ENCODE results near the gene TGFBRAP1.

Gene TGFBRAP1

GRCh38 chr2:105371156-105371555, 41.6 kb upstream of the TGFBRAP1 start:
- no CpG with 5 or more reads among the region's 10 CpGs for WGBS (ENCODE audit: insufficient coverage, insufficient read length)
- DNase-seq (ENCODE audit: low read depth, low spot score) = no peak
- no peak overlapping the region for H3K27ac ChIP-seq (ENCODE audit: low read length)
- H3K36me3 ChIP-seq (ENCODE audit: control insufficient read depth, insufficient read depth, low read length) = peaks cover 9% of the 10 kb centered on the region; the same call in 1 of the 2 replicates
- no peaks in the 10 kb centered on the region for H3K9me3 ChIP-seq (ENCODE audit: control insufficient read depth, insufficient read depth, low read length)
- no peaks in the 10 kb centered on the region for H3K4me1 ChIP-seq (ENCODE audit: control insufficient read depth, insufficient read depth, low read length)
- no peak overlapping the region for H3K4me3 ChIP-seq (ENCODE audit: low read length)
- H3K27me3 ChIP-seq (ENCODE audit: control insufficient read depth, insufficient read depth, low read length) = no peaks in the 10 kb centered on the region

GRCh38 chr2:105369777-105370690, 40.5 kb upstream of the TGFBRAP1 start:
- Histone ChIP-seq H3K4me3 (ENCODE audit: low read length) (no peak overlapping the region), H3K9me3 (ENCODE audit: control insufficient read depth, insufficient read depth, low read length) (no peaks in the 10 kb centered on the region), H3K36me3 (ENCODE audit: control insufficient read depth, insufficient read depth, low read length) (peaks cover 10% of the 10 kb centered on the region; the same call in 1 of the 2 replicates), H3K27ac (ENCODE audit: low read length) (no peak overlapping the region), H3K4me1 (ENCODE audit: control insufficient read depth, insufficient read depth, low read length) (no peaks in the 10 kb centered on the region), H3K27me3 (ENCODE audit: control insufficient read depth, insufficient read depth, low read length) (no peaks in the 10 kb centered on the region)
- no CpG with 5 or more reads among the region's 30 CpGs for WGBS (ENCODE audit: insufficient coverage, insufficient read length)
- DNase-seq (ENCODE audit: low read depth, low spot score) = peak; percentile 79

- no peak overlapping the region for H3K4me3 ChIP-seq (ENCODE audit: low read length)
- no peak overlapping the region for H3K27ac ChIP-seq (ENCODE audit: low read length)
- no peaks in the 10 kb centered on the region for H3K4me1 ChIP-seq (ENCODE audit: control insufficient read depth, insufficient read depth, low read length)
- peaks cover 10% of the 10 kb centered on the region; the same call in 1 of the 2 replicates for H3K36me3 ChIP-seq (ENCODE audit: control insufficient read depth, insufficient read depth, low read length)
- WGBS (ENCODE audit: insufficient coverage, insufficient read length) = no CpG with 5 or more reads among the region's 8 CpGs
- no peak for DNase-seq (ENCODE audit: low read depth, low spot score)
- no peaks in the 10 kb centered on the region for H3K9me3 ChIP-seq (ENCODE audit: control insufficient read depth, insufficient read depth, low read length)
- no peaks in the 10 kb centered on the region for H3K27me3 ChIP-seq (ENCODE audit: control insufficient read depth, insufficient read depth, low read length)
These were observed 39.3 kb upstream of the TGFBRAP1 start for GRCh38 chr2:105368759-105369408.

GRCh38 chr2:105365206-105365605, 35.7 kb upstream of the TGFBRAP1 start:
- Histone ChIP-seq H3K4me1 (ENCODE audit: control insufficient read depth, insufficient read depth, low read length) (no peaks in the 10 kb centered on the region), H3K4me3 (ENCODE audit: low read length) (no peak overlapping the region), H3K27ac (ENCODE audit: low read length) (no peak overlapping the region), H3K36me3 (ENCODE audit: control insufficient read depth, insufficient read depth, low read length) (peaks cover 7% of the 10 kb centered on the region; the same call in 1 of the 2 replicates), H3K9me3 (ENCODE audit: control insufficient read depth, insufficient read depth, low read length) (no peaks in the 10 kb centered on the region), H3K27me3 (ENCODE audit: control insufficient read depth, insufficient read depth, low read length) (no peaks in the 10 kb centered on the region)
- WGBS (ENCODE audit: insufficient coverage, insufficient read length) = no CpG with 5 or more reads among the region's 3 CpGs
- no peak for DNase-seq (ENCODE audit: low read depth, low spot score)

- Histone ChIP-seq H3K27ac (ENCODE audit: low read length) (no peak overlapping the region), H3K4me3 (ENCODE audit: low read length) (no peak overlapping the region), H3K9me3 (ENCODE audit: control insufficient read depth, insufficient read depth, low read length) (no peaks in the 10 kb centered on the region), H3K27me3 (ENCODE audit: control insufficient read depth, insufficient read depth, low read length) (no peaks in the 10 kb centered on the region), H3K4me1 (ENCODE audit: control insufficient read depth, insufficient read depth, low read length) (no peaks in the 10 kb centered on the region), H3K36me3 (ENCODE audit: control insufficient read depth, insufficient read depth, low read length) (peaks cover 7% of the 10 kb centered on the region; the same call in 1 of the 2 replicates)
- no peak for DNase-seq (ENCODE audit: low read depth, low spot score)
- WGBS (ENCODE audit: insufficient coverage, insufficient read length) = no CpG with 5 or more reads among the region's 5 CpGs
These were observed 35.1 kb upstream of the TGFBRAP1 start for GRCh38 chr2:105364436-105365139.

- H3K4me3 ChIP-seq (ENCODE audit: low read length) = no peak overlapping the region
- no peak for DNase-seq (ENCODE audit: low read depth, low spot score)
- no CpG with 5 or more reads among the region's 15 CpGs for WGBS (ENCODE audit: insufficient coverage, insufficient read length)
- H3K4me1 ChIP-seq (ENCODE audit: control insufficient read depth, insufficient read depth, low read length) = no peaks in the 10 kb centered on the region
- no peak overlapping the region for H3K27ac ChIP-seq (ENCODE audit: low read length)
- H3K9me3 ChIP-seq (ENCODE audit: control insufficient read depth, insufficient read depth, low read length) = no peaks in the 10 kb centered on the region
- H3K27me3 ChIP-seq (ENCODE audit: control insufficient read depth, insufficient read depth, low read length) = no peaks in the 10 kb centered on the region
- H3K36me3 ChIP-seq (ENCODE audit: control insufficient read depth, insufficient read depth, low read length) = peaks cover 7% of the 10 kb centered on the region; the same call in 1 of the 2 replicates
These were observed 33.5 kb upstream of the TGFBRAP1 start for GRCh38 chr2:105362862-105363591.

GRCh38 chr2:105361102-105361889, 31.8 kb upstream of the TGFBRAP1 start:
- WGBS (ENCODE audit: insufficient coverage, insufficient read length) = no CpG with 5 or more reads among the region's 11 CpGs
- Histone ChIP-seq H3K27me3 (ENCODE audit: control insufficient read depth, insufficient read depth, low read length) (no peaks in the 10 kb centered on the region), H3K36me3 (ENCODE audit: control insufficient read depth, insufficient read depth, low read length) (peaks cover 2% of the 10 kb centered on the region; the same call in 1 of the 2 replicates), H3K4me3 (ENCODE audit: low read length) (no peak overlapping the region), H3K9me3 (ENCODE audit: control insufficient read depth, insufficient read depth, low read length) (no peaks in the 10 kb centered on the region), H3K27ac (ENCODE audit: low read length) (no peak overlapping the region), H3K4me1 (ENCODE audit: control insufficient read depth, insufficient read depth, low read length) (no peaks in the 10 kb centered on the region)
- DNase-seq (ENCODE audit: low read depth, low spot score) = no peak

GRCh38 chr2:105358593-105358992, 29.1 kb upstream of the TGFBRAP1 start:
- H3K27me3 ChIP-seq (ENCODE audit: control insufficient read depth, insufficient read depth, low read length) = no peaks in the 10 kb centered on the region
- DNase-seq (ENCODE audit: low read depth, low spot score) = no peak
- no peaks in the 10 kb centered on the region; the same call in 1 of the 2 replicates for H3K36me3 ChIP-seq (ENCODE audit: control insufficient read depth, insufficient read depth, low read length)
- no peaks in the 10 kb centered on the region for H3K4me1 ChIP-seq (ENCODE audit: control insufficient read depth, insufficient read depth, low read length)
- no CpG with 5 or more reads among the region's 6 CpGs for WGBS (ENCODE audit: insufficient coverage, insufficient read length)
- no peak overlapping the region for H3K4me3 ChIP-seq (ENCODE audit: low read length)
- no peaks in the 10 kb centered on the region for H3K9me3 ChIP-seq (ENCODE audit: control insufficient read depth, insufficient read depth, low read length)
- H3K27ac ChIP-seq (ENCODE audit: low read length) = no peak overlapping the region

- no peaks in the 10 kb centered on the region for H3K9me3 ChIP-seq (ENCODE audit: control insufficient read depth, insufficient read depth, low read length)
- no peaks in the 10 kb centered on the region for H3K4me1 ChIP-seq (ENCODE audit: control insufficient read depth, insufficient read depth, low read length)
- H3K27me3 ChIP-seq (ENCODE audit: control insufficient read depth, insufficient read depth, low read length) = no peaks in the 10 kb centered on the region
- no CpG with 5 or more reads among the region's 1 CpG for WGBS (ENCODE audit: insufficient coverage, insufficient read length)
- H3K27ac ChIP-seq (ENCODE audit: low read length) = no peak overlapping the region
- no peaks in the 10 kb centered on the region; the same call in 1 of the 2 replicates for H3K36me3 ChIP-seq (ENCODE audit: control insufficient read depth, insufficient read depth, low read length)
- no peak for DNase-seq (ENCODE audit: low read depth, low spot score)
- H3K4me3 ChIP-seq (ENCODE audit: low read length) = no peak overlapping the region
These were observed 27.6 kb upstream of the TGFBRAP1 start for GRCh38 chr2:105357122-105357521.
